Activated B cell treated with CpG ODN at 0.5 μM for 24 hours (primary cell): ENCODE measurements around the gene TMEM45A. TPM values are rescaled to one million over a fixed set of nuclear protein-coding genes. Genes with fewer than 3 reads are reported as not detected.

ENCODE experiments used
- ATAC-seq: fragments of 200-7000 bp; cut with Tn5 transposase; one replicate; pipeline ENCODE4 v1.10.0; 2021; ENCODE audit warnings: low read depth, mild to moderate bottlenecking, moderate library complexity
- CTCF ChIA-PET: fragments of 350-600 bp; sonication (Branson Sonifier 250); formaldehyde crosslinking; loops from one replicate; lab custom pipeline; 2021; ENCODE audit warnings: antibody characterized with exemption; lab: Charles Lee
- POLR2A ChIA-PET: fragments of 350-600 bp; sonication (Branson Sonifier 250); formaldehyde crosslinking; loops from one replicate; lab custom pipeline; 2021; ENCODE audit warnings: antibody characterized with exemption; lab: Charles Lee
- DNase-seq: peaks from one replicate; pipeline ENCODE4 v3.0.0; 2022
- H3K27ac Mint-ChIP-seq: one replicate; pipeline ENCODE4 v1.8.0; 2020; ENCODE audit warnings: mixed read lengths
- H3K27me3 Mint-ChIP-seq: one replicate; pipeline ENCODE4 v1.8.0; 2021; ENCODE audit warnings: mixed read lengths
- H3K36me3 Mint-ChIP-seq: one replicate; pipeline ENCODE4 v1.8.0; 2021; ENCODE audit warnings: low read depth, mixed read lengths
- H3K4me1 Mint-ChIP-seq: one replicate; pipeline ENCODE4 v1.8.0; 2021; ENCODE audit warnings: mixed read lengths
- H3K4me3 Mint-ChIP-seq: one replicate; pipeline ENCODE4 v1.8.0; 2020; ENCODE audit warnings: mild to moderate bottlenecking, mixed read lengths
- H3K9me3 Mint-ChIP-seq: one replicate; pipeline ENCODE4 v1.8.0; 2020; ENCODE audit warnings: mixed read lengths
- CTCF ChIP-seq: fragments of 200-600 bp; IDR thresholded peaks from one replicate; pipeline ENCODE4 v1.8.0; 2022; ENCODE audit warnings: antibody characterized with exemption, mild to moderate bottlenecking
- intact Hi-C: fragments of 100-400 bp; cut with micrococcal nuclease; formaldehyde crosslinking; loops from one replicate; pipeline ENCODE4 v1.15.1; 2024
- total RNA-seq: library from RNA; stranded (reverse); gene quantifications from 2 replicates; pipeline ENCODE4 v1.2.3, GENCODE V29; 2022

TMEM45A gene
- total RNA-seq, 1 donor from 2014 or later = 0.13 TPM

DNA sequence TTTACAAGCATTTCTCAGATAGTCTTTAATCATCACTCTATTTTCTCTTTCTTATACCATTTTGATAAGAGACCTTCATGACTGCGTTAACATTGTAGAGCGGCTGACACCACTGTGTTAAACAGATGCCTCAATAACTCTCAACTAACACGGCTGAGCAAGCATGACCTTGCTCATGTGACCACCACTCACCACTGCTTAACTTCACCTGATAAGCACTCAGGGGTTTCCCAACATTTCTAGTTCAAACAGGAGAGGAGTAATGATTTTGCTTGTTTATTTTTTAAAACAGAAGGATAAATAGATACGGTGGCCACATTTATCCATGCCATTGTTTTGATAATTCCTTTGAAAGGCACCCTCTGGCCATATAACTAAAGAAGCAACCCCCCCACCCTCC is 37.7 kb upstream of the TMEM45A start:
- Mint-ChIP-seq H3K4me3 (no peak overlapping the region), H3K27ac (no peak overlapping the region), H3K4me1 (peaks cover 3% of the 10 kb centered on the region), H3K9me3 (no peaks in the 10 kb centered on the region), H3K27me3 (no peaks in the 10 kb centered on the region), H3K36me3 (no peaks in the 10 kb centered on the region)
- intact Hi-C loops = no loop called here
- ChIA-PET CTCF (no interaction called here), POLR2A (no interaction called here)
- no peak for DNase-seq
- TF ChIP-seq CTCF = no peak
- no peak for ATAC-seq

- no peak for TF ChIP-seq CTCF
- no peak overlapping the region for H3K4me3 Mint-ChIP-seq
- H3K9me3 Mint-ChIP-seq = no peaks in the 10 kb centered on the region
- no peak overlapping the region for H3K27ac Mint-ChIP-seq
- H3K27me3 Mint-ChIP-seq = no peaks in the 10 kb centered on the region
- H3K4me1 Mint-ChIP-seq = peaks cover 3% of the 10 kb centered on the region
- CTCF ChIA-PET = no interaction called here
- DNase-seq = no peak
- H3K36me3 Mint-ChIP-seq = no peaks in the 10 kb centered on the region
- intact Hi-C loops = no loop called here
- ATAC-seq = no peak
- POLR2A ChIA-PET = no interaction called here
Observed at GRCh38 chr3:100455841-100456550, 36.4 kb upstream of the TMEM45A start.

GRCh38 chr3:100456745-100457144 is 35.7 kb upstream of the TMEM45A start:
- no peak for DNase-seq
- intact Hi-C loops = no loop called here
- Mint-ChIP-seq H3K36me3 (no peaks in the 10 kb centered on the region), H3K9me3 (no peaks in the 10 kb centered on the region), H3K27me3 (no peaks in the 10 kb centered on the region), H3K4me3 (no peak overlapping the region), H3K27ac (no peak overlapping the region), H3K4me1 (peaks cover 3% of the 10 kb centered on the region)
- ChIA-PET POLR2A (no interaction called here), CTCF (no interaction called here)
- TF ChIP-seq CTCF = no peak
- ATAC-seq = no peak

DNA sequence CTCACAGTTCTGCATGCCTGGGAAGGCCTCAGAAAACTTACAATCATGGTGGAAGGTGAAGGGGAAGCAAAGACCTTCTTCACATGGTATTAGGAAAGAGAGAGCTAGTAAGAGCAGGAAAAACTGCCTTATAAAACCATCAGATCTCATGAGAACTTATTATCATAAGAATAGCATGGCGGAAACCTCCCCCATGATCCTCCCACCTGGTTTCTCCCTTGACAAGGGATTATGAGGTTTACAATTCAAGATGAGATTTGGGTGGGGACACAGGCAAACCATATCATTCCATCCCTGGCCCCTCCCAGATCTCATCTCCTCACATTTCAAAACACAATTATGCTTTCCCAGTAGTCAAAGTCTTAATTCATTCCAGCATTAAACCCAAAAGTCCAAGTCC is 34.6 kb upstream of the TMEM45A start:
- intact Hi-C loops = no loop called here
- Mint-ChIP-seq H3K27ac (no peak overlapping the region), H3K4me3 (no peak overlapping the region), H3K27me3 (no peaks in the 10 kb centered on the region), H3K4me1 (peaks cover 3% of the 10 kb centered on the region), H3K9me3 (no peaks in the 10 kb centered on the region), H3K36me3 (no peaks in the 10 kb centered on the region)
- no peak for TF ChIP-seq CTCF
- no peak for DNase-seq
- ChIA-PET POLR2A (no interaction called here), CTCF (no interaction called here)
- ATAC-seq = no peak

DNA sequence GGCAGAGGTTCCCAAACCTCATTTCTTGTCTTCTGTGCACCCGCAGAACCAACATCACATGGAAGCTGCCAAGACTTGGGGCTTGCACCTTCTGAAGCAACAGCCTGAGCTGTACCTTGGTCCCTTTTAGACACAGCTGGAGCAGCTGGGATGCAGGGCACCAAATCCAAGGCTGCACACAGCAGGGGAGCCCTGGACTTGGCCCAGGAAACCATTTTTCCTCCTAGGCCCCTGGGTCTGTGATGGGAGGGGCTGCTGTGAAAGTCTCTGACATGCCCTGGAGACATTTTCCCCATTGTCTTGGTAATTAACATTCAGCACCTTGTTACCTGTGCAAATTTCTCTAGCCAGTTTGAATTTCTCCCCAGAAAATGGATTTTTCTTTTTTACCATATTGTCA is 33.6 kb upstream of the TMEM45A start:
- Mint-ChIP-seq H3K4me3 (no peak overlapping the region), H3K27ac (no peak overlapping the region), H3K9me3 (no peaks in the 10 kb centered on the region), H3K27me3 (peaks cover 3% of the 10 kb centered on the region), H3K4me1 (peaks cover 3% of the 10 kb centered on the region), H3K36me3 (no peaks in the 10 kb centered on the region)
- no peak for TF ChIP-seq CTCF
- DNase-seq (no peak), ATAC-seq (no peak)
- intact Hi-C loops = no loop called here
- ChIA-PET POLR2A (no interaction called here), CTCF (no interaction called here)
